ENCODE results near the gene STARD7.
"Not testable (repeated sequence)": the region's sequence is repeated elsewhere in the genome, so short reads cannot be mapped to it uniquely, and the experiment has no call there.

Gene STARD7

GRCh38 chr2:96236882-96237281 is 28.3 kb upstream of the STARD7 start:
- no peak for DNase-seq (ENCODE audit: low spot score)

- no peak for DNase-seq (ENCODE audit: low spot score)
Measured at GRCh38 chr2:96233880-96234316, 25.3 kb upstream of the STARD7 start.

GRCh38 chr2:96233436-96233835 is 24.8 kb upstream of the STARD7 start:
- no peak for DNase-seq (ENCODE audit: low spot score)

GRCh38 chr2:96231316-96231715 is 22.7 kb upstream of the STARD7 start:
- DNase-seq (ENCODE audit: low spot score) = no peak

GRCh38 chr2:96225016-96225533 is 16.4 kb upstream of the STARD7 start:
- no peak for DNase-seq (ENCODE audit: low spot score)

GRCh38 chr2:96221106-96221505 is 12.5 kb upstream of the STARD7 start:
- DNase-seq (ENCODE audit: low spot score) = not testable (repeated sequence)

- DNase-seq (ENCODE audit: low spot score) = not testable (repeated sequence)
Measured at GRCh38 chr2:96219959-96220358, 11.3 kb upstream of the STARD7 start.

GRCh38 chr2:96218508-96219131 is 10.0 kb upstream of the STARD7 start:
- DNase-seq (ENCODE audit: low spot score) = no peak

GRCh38 chr2:96214554-96214953 is 5.9 kb upstream of the STARD7 start:
- no peak for DNase-seq (ENCODE audit: low spot score)

- DNase-seq (ENCODE audit: low spot score) = no peak
Measured at GRCh38 chr2:96213379-96213778, 4.8 kb upstream of the STARD7 start.

GRCh38 chr2:96212339-96212738 is 3.7 kb upstream of the STARD7 start:
- no peak for DNase-seq (ENCODE audit: low spot score)

GRCh38 chr2:96209729-96210085 is 1.1 kb upstream of the STARD7 start:
- no peak for DNase-seq (ENCODE audit: low spot score)

- DNase-seq (ENCODE audit: low spot score) = no peak
Measured at GRCh38 chr2:96209011-96209728, 543 bp upstream of the STARD7 start.

GRCh38 chr2:96207774-96208142 is 869 bp downstream of the STARD7 start:
- no peak for DNase-seq (ENCODE audit: low spot score)

GRCh38 chr2:96207073-96207773 is 1.4 kb downstream of the STARD7 start:
- no peak for DNase-seq (ENCODE audit: low spot score)

- no peak for DNase-seq (ENCODE audit: low spot score)
Measured at GRCh38 chr2:96205888-96206287, 2.7 kb downstream of the STARD7 start.

GRCh38 chr2:96204836-96205624 is 3.6 kb downstream of the STARD7 start:
- DNase-seq (ENCODE audit: low spot score) = no peak

- no peak for DNase-seq (ENCODE audit: low spot score)
Measured at GRCh38 chr2:96203130-96204028, 5.2 kb downstream of the STARD7 start.

GRCh38 chr2:96202152-96202854 is 6.3 kb downstream of the STARD7 start:
- no peak for DNase-seq (ENCODE audit: low spot score)

- DNase-seq (ENCODE audit: low spot score) = no peak
Measured at GRCh38 chr2:96201338-96201737, 7.3 kb downstream of the STARD7 start.

GRCh38 chr2:96198921-96199320 is 9.7 kb downstream of the STARD7 start:
- no peak for DNase-seq (ENCODE audit: low spot score)

Data from ecto neural progenitor cell (in vitro differentiated cells).